Fibroblast of pulmonary artery (primary cell): ENCODE results near the gene SERPINA3.

Experiments used
- DNase-seq: peaks from one replicate; pipeline ENCODE4 v3.0.0-alpha.2; 2010; ENCODE audit warnings: low read depth
- H3K4me3 ChIP-seq: replicated peaks from 2 replicates; pipeline ENCODE4 v1.5.1; 2011; ENCODE audit warnings: low read depth, mild to moderate bottlenecking, control low read depth, low read length, moderate library complexity
- TF ChIP-seq, protein P1 (sequence below): IDR thresholded peaks from 2 replicates; pipeline ENCODE4 v1.5.1; 2011; ENCODE audit warnings: mild to moderate bottlenecking, control low read depth, low read length, inconsistent platforms; ENCODE audit errors: missing control alignments

The SERPINA3 gene

DNA sequence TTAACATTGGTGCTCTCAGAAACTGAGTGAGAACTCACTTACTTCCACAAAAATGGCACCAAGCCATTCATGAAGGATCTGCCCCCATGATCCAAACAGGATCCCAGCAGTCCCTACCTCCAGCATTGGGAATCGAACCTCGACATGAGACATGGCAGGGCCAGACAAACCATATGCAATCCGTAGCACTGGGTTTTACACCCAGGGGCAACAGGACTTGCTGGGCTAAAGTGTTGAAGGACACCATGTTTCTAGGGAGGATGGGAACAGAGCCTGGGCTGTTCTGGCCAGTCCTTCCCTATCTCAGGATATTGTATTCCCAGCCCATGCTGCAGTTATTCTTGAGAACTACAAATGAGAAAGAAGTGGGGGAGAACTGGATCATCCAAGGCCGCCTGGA lies 36.6 kb downstream of the SERPINA3 start:
- TF ChIP-seq, protein P1, sequence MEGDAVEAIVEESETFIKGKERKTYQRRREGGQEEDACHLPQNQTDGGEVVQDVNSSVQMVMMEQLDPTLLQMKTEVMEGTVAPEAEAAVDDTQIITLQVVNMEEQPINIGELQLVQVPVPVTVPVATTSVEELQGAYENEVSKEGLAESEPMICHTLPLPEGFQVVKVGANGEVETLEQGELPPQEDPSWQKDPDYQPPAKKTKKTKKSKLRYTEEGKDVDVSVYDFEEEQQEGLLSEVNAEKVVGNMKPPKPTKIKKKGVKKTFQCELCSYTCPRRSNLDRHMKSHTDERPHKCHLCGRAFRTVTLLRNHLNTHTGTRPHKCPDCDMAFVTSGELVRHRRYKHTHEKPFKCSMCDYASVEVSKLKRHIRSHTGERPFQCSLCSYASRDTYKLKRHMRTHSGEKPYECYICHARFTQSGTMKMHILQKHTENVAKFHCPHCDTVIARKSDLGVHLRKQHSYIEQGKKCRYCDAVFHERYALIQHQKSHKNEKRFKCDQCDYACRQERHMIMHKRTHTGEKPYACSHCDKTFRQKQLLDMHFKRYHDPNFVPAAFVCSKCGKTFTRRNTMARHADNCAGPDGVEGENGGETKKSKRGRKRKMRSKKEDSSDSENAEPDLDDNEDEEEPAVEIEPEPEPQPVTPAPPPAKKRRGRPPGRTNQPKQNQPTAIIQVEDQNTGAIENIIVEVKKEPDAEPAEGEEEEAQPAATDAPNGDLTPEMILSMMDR: no peak
- no peak for DNase-seq
- no peak overlapping the region for H3K4me3 ChIP-seq

DNA sequence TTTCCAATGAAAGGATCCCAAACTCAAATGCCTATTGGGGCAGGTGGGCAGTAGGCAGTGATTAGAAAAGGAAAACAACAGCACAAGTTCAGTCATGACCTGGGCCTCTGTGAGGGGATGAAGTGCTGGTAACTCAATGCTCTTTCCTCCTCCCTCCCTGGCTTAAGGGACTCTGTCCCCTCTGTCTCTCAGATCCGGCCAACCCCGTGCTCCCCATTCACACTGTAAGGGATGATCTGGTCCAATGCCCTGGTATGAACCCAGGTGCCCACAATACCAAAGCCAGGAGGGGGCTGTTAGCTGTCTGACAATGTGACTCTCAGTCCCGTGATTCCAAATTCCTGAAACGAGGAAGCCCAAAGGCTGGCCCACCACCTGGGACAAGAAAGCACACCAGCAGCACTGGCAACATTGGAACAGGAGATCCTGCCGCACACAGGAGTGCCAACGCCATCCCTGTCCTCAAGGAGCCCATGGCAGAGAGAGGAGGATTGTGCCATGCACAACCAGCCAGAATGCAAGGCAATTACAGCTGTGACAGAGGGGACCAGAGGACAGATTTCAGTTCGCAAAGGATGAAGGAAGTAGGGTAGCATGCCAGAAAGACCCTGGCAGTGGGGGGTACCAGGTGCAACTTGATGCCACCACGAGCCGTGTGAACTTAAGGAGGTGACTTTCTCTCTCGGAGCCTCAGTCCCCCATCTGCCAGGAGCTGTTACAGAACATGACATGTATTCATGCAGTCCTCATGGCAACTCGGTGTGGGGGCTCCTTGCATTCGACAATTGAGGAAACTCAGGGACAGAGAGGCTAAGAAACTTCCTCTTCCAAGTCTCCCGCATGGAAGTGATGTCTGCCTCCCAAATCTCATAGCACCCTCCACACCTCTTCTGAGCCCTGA lies 37.6 kb downstream of the SERPINA3 start:
- DNase-seq: no peak
- TF ChIP-seq, protein P1: no peak
- H3K4me3 ChIP-seq: no peak overlapping the region

DNA sequence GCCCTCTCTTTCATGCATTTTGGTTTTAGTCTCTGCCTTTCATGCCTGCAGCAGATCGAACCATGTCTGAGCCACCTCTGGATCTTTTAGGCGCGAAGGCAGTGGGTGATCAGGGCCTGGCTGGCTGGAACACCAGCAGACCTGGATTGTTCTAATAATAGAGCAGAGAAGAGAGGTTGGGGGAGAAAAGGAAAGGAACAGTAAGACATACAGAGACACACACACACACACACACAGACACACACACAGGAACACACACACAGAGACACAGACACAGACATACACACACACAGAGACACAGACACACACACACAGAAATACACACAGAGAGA lies 38.2 kb downstream of the SERPINA3 start:
- TF ChIP-seq, protein P1: no peak
- no peak overlapping the region for H3K4me3 ChIP-seq
- no peak for DNase-seq

DNA sequence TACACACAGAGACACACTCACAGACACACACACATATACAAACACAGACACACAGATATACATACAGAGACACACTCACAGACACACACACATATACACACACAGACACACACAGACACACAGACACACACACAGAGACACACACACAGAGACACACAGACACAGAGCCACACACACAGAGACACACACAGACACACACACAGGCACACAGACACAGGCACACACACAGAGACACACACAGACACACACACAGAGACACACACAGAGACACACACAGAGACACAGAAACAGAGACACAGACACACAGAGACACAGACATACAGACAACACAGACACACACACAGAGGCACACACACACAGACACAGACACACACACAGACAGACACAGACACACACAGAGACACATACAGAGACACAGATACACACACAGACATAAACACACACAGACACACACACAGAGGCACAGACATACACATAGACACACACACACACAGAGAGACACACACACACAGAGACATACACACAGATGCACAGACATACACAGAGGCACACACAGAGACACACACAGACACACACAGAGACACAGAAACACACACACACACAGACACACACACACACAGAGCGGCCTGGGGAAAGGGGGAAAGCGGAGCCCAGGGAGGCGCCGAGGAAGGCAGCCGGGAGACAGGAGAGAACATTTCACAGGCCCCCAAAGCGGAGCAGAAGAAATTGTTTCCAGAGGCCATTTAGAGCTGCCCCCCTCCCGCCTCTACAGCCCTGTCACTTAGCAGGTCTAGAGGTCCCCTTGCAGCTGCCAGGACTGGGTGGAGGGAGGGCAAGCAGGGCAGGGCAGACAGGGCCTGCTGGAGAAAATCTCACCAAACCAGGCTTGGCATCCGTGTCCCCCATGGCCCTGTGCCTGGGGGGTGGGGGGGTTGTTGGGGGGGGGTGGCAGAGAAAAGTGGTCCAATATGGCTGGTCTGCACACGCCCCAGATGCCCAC lies 38.9 kb downstream of the SERPINA3 start:
- TF ChIP-seq, protein P1: no peak
- DNase-seq: no peak
- H3K4me3 ChIP-seq: no peak overlapping the region

DNA sequence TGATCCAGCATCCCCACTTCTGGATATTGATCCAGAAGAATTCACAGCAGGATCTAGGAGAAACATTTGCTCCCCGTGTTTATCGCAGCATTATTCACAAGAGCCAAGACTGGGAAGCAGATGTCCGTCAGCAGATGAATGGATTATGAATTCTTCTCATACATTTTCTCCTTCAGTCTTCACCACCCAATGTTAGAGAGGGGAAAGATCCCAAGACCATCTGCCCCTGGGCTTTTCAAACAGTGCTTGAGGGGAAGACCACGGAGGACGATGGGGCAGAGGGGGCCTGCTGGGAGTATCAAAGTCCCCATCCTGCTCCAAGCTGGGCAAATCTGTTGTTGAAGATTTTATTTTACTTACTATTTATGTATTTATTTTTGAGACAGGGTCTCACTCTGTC lies 41.1 kb downstream of the SERPINA3 start:
- no peak for DNase-seq
- TF ChIP-seq, protein P1: no peak

DNA sequence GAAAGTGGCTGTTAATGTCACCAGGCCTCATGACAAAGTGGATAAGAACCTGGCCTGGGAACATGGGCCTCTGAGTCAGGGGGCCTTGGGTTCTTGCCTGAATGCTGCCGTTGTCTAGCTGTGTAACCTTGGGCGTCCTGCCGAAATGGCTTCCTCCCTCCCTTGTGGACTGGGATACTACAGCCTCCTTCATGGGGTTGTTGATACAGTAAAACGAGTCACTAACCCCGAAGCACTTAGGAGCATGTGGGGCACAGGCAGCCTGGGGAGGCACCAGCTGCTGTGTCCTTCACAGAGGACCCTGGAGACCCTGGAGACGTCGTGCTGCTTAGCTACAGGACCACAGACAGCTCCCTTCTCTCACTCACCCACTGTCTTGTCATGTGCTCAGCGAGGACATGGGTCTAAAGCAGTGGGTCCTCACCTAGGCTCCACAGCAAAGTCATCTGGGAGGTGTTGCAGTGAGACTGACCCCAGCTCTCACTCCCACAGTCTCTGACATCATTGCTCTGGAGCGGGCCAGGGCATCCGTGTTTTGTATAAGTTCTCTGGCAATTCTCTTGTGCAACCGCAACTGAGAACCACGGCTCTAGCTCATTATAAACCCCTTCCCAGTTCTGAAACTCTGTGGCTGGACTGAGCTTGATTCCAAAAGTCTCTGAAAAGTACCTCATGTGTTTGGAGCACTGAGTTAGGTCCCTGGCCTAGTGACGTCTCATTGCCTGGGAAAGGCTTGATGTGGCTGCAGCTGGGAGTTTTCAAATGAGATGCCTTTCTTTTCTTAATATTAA lies 42.1 kb downstream of the SERPINA3 start:
- peak; percentile 41 for DNase-seq
- no peak overlapping the region for H3K4me3 ChIP-seq
- TF ChIP-seq, protein P1: no peak

More for the DNA sequence above, 41.1 kb downstream of the SERPINA3 start:
- no peak overlapping the region for H3K4me3 ChIP-seq
